Endothelial cell of umbilical vein (primary cell): Measurements from ENCODE around the gene MYH14. TPM values are rescaled to one million over a fixed set of nuclear protein-coding genes. Genes with fewer than 3 reads are reported as not detected.

Experiments used
- BruUV-seq: library from RNA; stranded (reverse); fragments of 400-500 nt; replicated peaks from 2 replicates; lab custom pipeline; 2021; lab: Mats Ljungman, UMichigan
- CTCF ChIA-PET: fragments of 300-600, 350-600 bp; sonication (Branson Sonifier 250); formaldehyde crosslinking; loops from one replicate; lab custom pipeline; 2021; ENCODE audit warnings: antibody characterized with exemption, inconsistent platforms; lab: Charles Lee
- POLR2A ChIA-PET: fragments of 300-600, 350-600 bp; sonication (Branson Sonifier 250); formaldehyde crosslinking; loops from one replicate; lab custom pipeline; 2021; ENCODE audit warnings: antibody characterized with exemption, inconsistent platforms; lab: Charles Lee
- DNase-seq: peaks from one replicate; pipeline ENCODE4 v3.0.0-alpha.2; 2011; ENCODE audit warnings: low read depth, low spot score
- FAIRE-seq: peaks from 2 replicates; lab custom pipeline; 2011; peaks lifted over from hg19 to GRCh38; lab: Jason Lieb, UNC
- H2AFZ ChIP-seq: 2 replicates; pipeline ENCODE4 v1.6.0; 2012; ENCODE audit warnings: low read depth, low read length, control low read depth, inconsistent platforms
- H3K27ac ChIP-seq: 2 replicates; pipeline ENCODE4 v1.5.1; 2011; ENCODE audit warnings: low read depth, mild to moderate bottlenecking, control low read depth, low read length, moderate library complexity; ENCODE audit not compliant: insufficient read depth
- H3K27me3 ChIP-seq, 2 experiments: 2 replicates each; pipeline versions ENCODE4 v1.6.0 to v1.6.1; 2011; ENCODE audit warnings: low read length in 2 of 2, mixed read lengths in 1 of 2; ENCODE audit not compliant: control insufficient read depth in 2 of 2, insufficient read depth in 2 of 2
- H3K36me3 ChIP-seq, 2 experiments: 2 replicates in 1 of 2; 3 replicates in 1 of 2; pipeline ENCODE4 v1.5.1; 2011; ENCODE audit warnings: low read length in 2 of 2, mild to moderate bottlenecking in 1 of 2, moderate library complexity in 1 of 2; ENCODE audit not compliant: control insufficient read depth in 2 of 2, insufficient read depth in 2 of 2; ENCODE audit errors: extremely low read depth in 1 of 2
- H3K4me1 ChIP-seq: 3 replicates; pipeline ENCODE4 v1.5.1; 2011; ENCODE audit warnings: mild to moderate bottlenecking, low read length; ENCODE audit not compliant: control insufficient read depth, insufficient read depth; ENCODE audit errors: extremely low read depth
- H3K4me2 ChIP-seq: 2 replicates; pipeline ENCODE4 v1.6.1; 2011; ENCODE audit warnings: low read length, control low read depth, mixed read lengths; ENCODE audit not compliant: insufficient read depth
- H3K4me3 ChIP-seq, 3 experiments: fragments of 200-600 bp in 1 of 3; sonication (generic), shearing (Covaris generic) in 1 of 3; replicated peaks in 1 of 3; 2 replicates each; pipeline ENCODE4 v1.5.1; 2011 to 2016; ENCODE audit warnings: control low read depth in 3 of 3, low read length in 3 of 3, mild to moderate bottlenecking in 2 of 3, inconsistent platforms in 1 of 3, low read depth in 1 of 3, moderate library complexity in 1 of 3; ENCODE audit not compliant: insufficient read depth in 1 of 3
- H3K79me2 ChIP-seq: 2 replicates; pipeline ENCODE4 v1.6.0; 2012; ENCODE audit warnings: low read length, inconsistent platforms; ENCODE audit not compliant: control insufficient read depth, insufficient read depth
- H3K9ac ChIP-seq: replicated peaks from 2 replicates; pipeline ENCODE3; 2011; ENCODE audit warnings: low read length, control low read depth; ENCODE audit not compliant: insufficient read depth; ENCODE audit errors: extremely low read depth
- H3K9me1 ChIP-seq: replicated peaks from 3 replicates; pipeline ENCODE4 v1.6.0; 2011; ENCODE audit warnings: mild to moderate bottlenecking, low read length; ENCODE audit not compliant: control insufficient read depth, insufficient read depth; ENCODE audit errors: extremely low read depth
- H3K9me3 ChIP-seq: replicated peaks from 2 replicates; pipeline ENCODE4 v1.5.1; 2012; ENCODE audit warnings: low read length, inconsistent platforms; ENCODE audit not compliant: control insufficient read depth, insufficient read depth
- H4K20me1 ChIP-seq: replicated peaks from 2 replicates; pipeline ENCODE3; 2011; ENCODE audit warnings: mild to moderate bottlenecking, low read length; ENCODE audit not compliant: control insufficient read depth, insufficient read depth; ENCODE audit errors: extremely low read depth
- CTCF ChIP-seq, 2 donors: IDR thresholded peaks; 1 replicate in 1 of 2; 2 replicates in 1 of 2; pipeline ENCODE4 v1.5.1; 2011; ENCODE audit warnings: low read length in 2 of 2, mild to moderate bottlenecking in 2 of 2, moderate library complexity in 2 of 2, control low read depth in 1 of 2, inconsistent platforms in 1 of 2, low read depth in 1 of 2; ENCODE audit not compliant: insufficient read depth in 1 of 2; ENCODE audit errors: extremely low read depth in 1 of 2
- EZH2 ChIP-seq: IDR thresholded peaks from 2 replicates; pipeline ENCODE4 v1.6.1; 2012; ENCODE audit warnings: borderline replicate concordance, low read depth, mild to moderate bottlenecking, moderate library complexity, low read length, inconsistent platforms; ENCODE audit not compliant: severe bottlenecking
- FOS ChIP-seq: IDR thresholded peaks from 2 replicates; pipeline ENCODE4 v1.6.1; 2011; ENCODE audit warnings: mild to moderate bottlenecking, low read length, moderate library complexity, borderline replicate concordance; ENCODE audit not compliant: insufficient read depth
- GATA2 ChIP-seq: IDR thresholded peaks from 2 replicates; pipeline ENCODE4 v1.7.0; 2011; ENCODE audit warnings: low read depth, mild to moderate bottlenecking, moderate library complexity, mixed read lengths, low read length; ENCODE audit not compliant: insufficient read length, insufficient read depth
- JUN ChIP-seq: IDR thresholded peaks from 2 replicates; pipeline ENCODE4 v1.6.1; 2011; ENCODE audit warnings: borderline replicate concordance, low read depth; ENCODE audit not compliant: insufficient read length, insufficient read depth
- MAX ChIP-seq: IDR thresholded peaks from 2 replicates; pipeline ENCODE4 v1.6.1; 2011; ENCODE audit not compliant: insufficient read depth, insufficient read length
- MYC ChIP-seq: IDR thresholded peaks from one replicate; pipeline ENCODE4 v1.6.1; 2011; ENCODE audit warnings: mild to moderate bottlenecking, low read depth, low read length
- POLR2A ChIP-seq: IDR thresholded peaks from 2 replicates; pipeline ENCODE4 v1.6.1; 2012; ENCODE audit warnings: low read depth, mild to moderate bottlenecking, control low read depth, low read length
- POLR2AphosphoS5 ChIP-seq: IDR thresholded peaks from 2 replicates; pipeline ENCODE4 v1.6.1; 2012; ENCODE audit warnings: low read depth, mild to moderate bottlenecking, control low read depth, low read length, moderate library complexity; ENCODE audit not compliant: insufficient read depth
- dilution Hi-C: fragments of 300-500 bp; cut with MboI; formaldehyde crosslinking; loops from one replicate; pipeline ENCODE4 v1.15.0; 2019; ENCODE audit warnings: low sequenced_read_pairs; ENCODE audit not compliant: extremely low pct_ligation_motif_present
- intact Hi-C: fragments of 100-400 bp; cut with micrococcal nuclease; formaldehyde crosslinking; loops from one replicate; pipeline ENCODE4 v1.10.0; 2022
- polyA plus RNA-seq, 4 experiments: library from polyadenylated mRNA; depleted of rRNA in 3 of 4; stranded (reverse) in 3 of 4; unstranded in 1 of 4; fragments of >200 nt; gene quantifications; 2 replicates each; pipeline versions ENCODE4 v1.2.1 to v1.2.3, GENCODE V29; 2011 to 2012; ENCODE audit warnings: missing spikeins in 1 of 4
- total RNA-seq: library from RNA; stranded (reverse); gene quantifications from 2 replicates; pipeline ENCODE4 v1.2.3, GENCODE V29; 2021

MYH14 gene
- total and polyA plus RNA-seq, 2 donors (not counting 3 experiments of a cell fraction or from before 2014, with no cell fraction given), result 0.13 TPM; not detected in 1

DNA sequence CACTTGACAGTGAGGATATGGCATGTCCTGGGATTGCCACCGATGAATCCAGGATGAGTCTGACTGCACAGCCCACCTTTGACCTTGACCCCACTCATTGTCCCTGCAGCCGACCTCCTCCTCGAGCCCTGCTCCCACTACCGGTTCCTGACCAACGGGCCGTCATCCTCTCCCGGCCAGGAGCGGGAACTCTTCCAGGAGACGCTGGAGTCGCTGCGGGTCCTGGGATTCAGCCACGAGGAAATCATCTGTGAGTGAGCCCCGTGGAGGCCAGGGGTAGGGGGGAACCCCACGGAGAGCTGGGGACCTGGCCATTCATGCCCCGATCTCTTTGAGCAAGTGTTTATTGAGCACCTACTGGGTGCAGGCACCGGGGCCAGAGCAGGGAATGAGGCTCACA lies 28.4 kb downstream of the MYH14 start:
- Histone ChIP-seq H3K27ac (no peak overlapping the region), H4K20me1 (no peaks in the 10 kb centered on the region), H2AFZ (no peak overlapping the region), H3K4me3 (no peak overlapping the region), H3K27me3 (no peaks in the 10 kb centered on the region), H3K9ac (no peak overlapping the region), H3K79me2 (no peaks in the 10 kb centered on the region), H3K4me1 (no peaks in the 10 kb centered on the region), H3K9me3 (no peaks in the 10 kb centered on the region), H3K4me2 (no peak overlapping the region), H3K9me1 (no peaks in the 10 kb centered on the region), H3K36me3 (no peaks in the 10 kb centered on the region)
- TF ChIP-seq POLR2AphosphoS5 (no peak), FOS (no peak), EZH2 (no peak), CTCF (IDR thresholded peaks at IDR 0.05; ENCODE audit: extremely low read depth in 1 of 2, insufficient read depth in 1 of 2, low read depth in 1 of 2, low read length in 2 of 2) (no peak), POLR2A (no peak), JUN (no peak), MYC (no peak), GATA2 (no peak), MAX (no peak)
- intact Hi-C loops, result no loop called here
- BruUV-seq, result no TSS peak
- FAIRE-seq (no peak), DNase-seq (no peak)
- CTCF ChIA-PET, result no interaction called here
- POLR2A ChIA-PET, result no interaction called here
- dilution Hi-C loops, result no loop called here
